ENCODE data around the gene INPP1. TPM values are rescaled to one million over a fixed set of nuclear protein-coding genes. Genes with fewer than 3 reads are reported as not detected.
"Not testable (repeated sequence)": the region's sequence is repeated elsewhere in the genome, so short reads cannot be mapped to it uniquely, and the experiment has no call there.

Gene INPP1
- total and polyA plus RNA-seq, 4 donors, result 18.5 to 43.1 (median 35.7) TPM

DNA sequence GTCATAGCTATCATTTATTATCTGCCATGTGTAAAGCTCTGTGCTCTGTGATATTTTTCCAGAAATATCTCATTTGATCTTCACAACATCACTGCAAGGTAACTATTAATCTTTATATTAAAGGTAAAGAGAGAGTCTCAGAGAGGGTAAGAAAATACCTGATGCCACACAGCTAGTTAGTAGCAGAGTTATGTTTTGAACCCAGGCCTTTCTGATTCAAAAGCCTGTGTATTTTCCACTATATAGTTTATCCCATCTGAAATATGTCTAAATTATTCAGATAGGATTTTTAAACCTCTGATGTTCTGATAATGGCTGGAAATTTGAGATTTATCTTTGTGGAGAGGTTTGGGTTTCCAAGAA lies 10.1 kb downstream of the INPP1 start:
- DNase-seq (no peak), ATAC-seq (ENCODE audit: low FRiP score) (no peak)
- H3K36me3 ChIP-seq (ENCODE audit: control insufficient read depth in 1 of 2, insufficient read depth in 2 of 2, low read length in 1 of 2), result no peaks in the 10 kb centered on the region
- H3K4me3 ChIP-seq (ENCODE audit: low read length in 2 of 2), result no peak overlapping the region
- H3K27me3 ChIP-seq (ENCODE audit: control insufficient read depth in 1 of 2, insufficient read depth in 2 of 2, low read length in 1 of 2), result no peaks in the 10 kb centered on the region
- intact Hi-C loops (cut with DNase I), result no loop called here
- H3K27ac ChIP-seq (ENCODE audit: low read depth in 1 of 2, low read length in 2 of 2), result no peak overlapping the region
- H3K9me3 ChIP-seq (ENCODE audit: control insufficient read depth, low read length), result no peaks in the 10 kb centered on the region
- H3K4me1 ChIP-seq (ENCODE audit: control insufficient read depth in 1 of 2, insufficient read depth in 2 of 2, low read length in 2 of 2), result no peaks in the 10 kb centered on the region

DNA sequence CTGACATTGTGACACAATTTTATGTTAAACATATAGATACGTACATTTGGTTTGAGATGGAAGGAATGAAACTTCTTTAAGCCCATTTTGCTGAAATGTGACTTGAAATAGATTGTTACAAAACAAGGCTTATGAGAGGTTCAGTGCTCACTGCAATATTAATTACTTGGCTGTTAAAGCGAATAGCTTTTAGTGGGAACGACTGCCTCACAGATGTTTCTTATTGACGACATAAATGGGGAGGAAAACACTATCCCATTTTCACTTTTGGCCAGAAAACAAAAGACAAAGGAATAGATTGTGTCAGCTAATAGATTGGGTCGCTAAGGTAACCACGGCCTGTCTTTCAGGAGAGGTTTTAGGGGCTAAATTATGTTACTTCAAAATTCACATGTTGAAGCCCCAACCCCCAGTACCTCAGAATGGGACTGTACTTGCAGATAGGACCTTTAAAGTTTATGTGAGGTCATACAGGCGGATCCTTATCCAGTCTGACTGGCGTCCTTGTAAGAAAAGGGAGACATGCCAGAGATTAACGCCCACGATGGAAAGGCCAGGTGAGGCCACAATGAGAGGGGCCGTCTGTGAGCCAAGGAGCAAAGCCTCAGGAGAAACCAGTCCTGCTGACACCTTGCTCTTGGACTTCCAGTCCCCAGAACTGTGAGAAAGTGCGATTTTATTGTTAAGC lies 10.8 kb downstream of the INPP1 start:
- no peak overlapping the region for H3K27ac ChIP-seq (ENCODE audit: low read depth in 1 of 2, low read length in 2 of 2)
- ATAC-seq (ENCODE audit: low FRiP score), result no peak

DNA sequence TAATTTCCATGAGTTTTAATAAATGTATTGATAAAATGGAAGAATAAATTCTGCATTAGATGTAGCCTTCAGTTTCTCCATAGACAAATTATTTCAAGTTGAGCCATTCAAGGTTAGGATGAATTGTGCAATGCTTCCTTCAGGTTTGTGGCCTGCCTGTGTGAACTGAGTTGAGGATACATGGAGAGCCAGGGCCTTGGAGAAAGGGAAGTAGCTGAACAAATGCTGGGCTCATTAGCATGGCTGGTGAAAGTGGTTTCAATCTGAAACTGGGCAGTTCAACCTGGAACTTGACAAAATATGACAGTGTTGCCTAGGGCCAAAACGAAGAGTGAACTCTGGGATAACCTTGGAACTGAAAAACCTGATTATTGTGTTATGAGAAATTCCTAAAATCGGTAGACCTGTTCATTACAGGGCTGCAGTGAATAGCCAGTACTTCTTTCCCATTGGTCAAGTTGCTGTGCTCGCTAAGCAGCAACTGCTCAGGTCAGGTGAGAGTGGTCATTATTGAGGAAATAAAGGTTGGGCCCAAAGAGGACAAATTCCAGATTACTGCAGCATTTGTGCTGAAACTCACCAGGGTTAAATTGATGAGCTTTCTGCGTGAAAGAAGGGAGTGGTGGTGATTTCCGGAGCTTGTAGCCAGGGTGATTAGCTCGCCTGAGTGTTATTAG lies 12.7 kb downstream of the INPP1 start:
- no peak overlapping the region for H3K27ac ChIP-seq (ENCODE audit: low read depth in 1 of 2, low read length in 2 of 2)
- H3K9me3 ChIP-seq (ENCODE audit: control insufficient read depth, low read length), result no peaks in the 10 kb centered on the region
- no peaks in the 10 kb centered on the region for H3K4me1 ChIP-seq (ENCODE audit: control insufficient read depth in 1 of 2, insufficient read depth in 2 of 2, low read length in 2 of 2)
- no peaks in the 10 kb centered on the region for H3K36me3 ChIP-seq (ENCODE audit: control insufficient read depth in 1 of 2, insufficient read depth in 2 of 2, low read length in 1 of 2)
- WGBS, 2 donors, result 88% methylated on average over 6 of the region's 6 CpGs
- no peak overlapping the region for H3K4me3 ChIP-seq (ENCODE audit: low read length in 2 of 2)
- no peak for DNase-seq
- no peaks in the 10 kb centered on the region for H3K27me3 ChIP-seq (ENCODE audit: control insufficient read depth in 1 of 2, insufficient read depth in 2 of 2, low read length in 1 of 2)
- ATAC-seq (ENCODE audit: low FRiP score), result no peak
- intact Hi-C loops (cut with DNase I), result no loop called here

More for the DNA sequence above, 10.8 kb downstream of the INPP1 start:
- intact Hi-C loops (cut with DNase I), result no loop called here
- H3K4me3 ChIP-seq (ENCODE audit: low read length in 2 of 2), result no peak overlapping the region
- no peaks in the 10 kb centered on the region for H3K4me1 ChIP-seq (ENCODE audit: control insufficient read depth in 1 of 2, insufficient read depth in 2 of 2, low read length in 2 of 2)
- no peaks in the 10 kb centered on the region for H3K9me3 ChIP-seq (ENCODE audit: control insufficient read depth, low read length)
- 78 to 87% methylated on average over 12 of the region's 12 CpGs for WGBS, 2 donors
- no peaks in the 10 kb centered on the region for H3K36me3 ChIP-seq (ENCODE audit: control insufficient read depth in 1 of 2, insufficient read depth in 2 of 2, low read length in 1 of 2)
- DNase-seq, result no peak
- H3K27me3 ChIP-seq (ENCODE audit: control insufficient read depth in 1 of 2, insufficient read depth in 2 of 2, low read length in 1 of 2), result no peaks in the 10 kb centered on the region

- Histone ChIP-seq H3K9me3 (ENCODE audit: control insufficient read depth, low read length) (no peaks in the 10 kb centered on the region), H3K4me3 (ENCODE audit: low read length in 2 of 2) (no peak overlapping the region), H3K27me3 (ENCODE audit: control insufficient read depth in 1 of 2, insufficient read depth in 2 of 2, low read length in 1 of 2) (no peaks in the 10 kb centered on the region), H3K4me1 (ENCODE audit: control insufficient read depth in 1 of 2, insufficient read depth in 2 of 2, low read length in 2 of 2) (no peaks in the 10 kb centered on the region), H3K36me3 (ENCODE audit: control insufficient read depth in 1 of 2, insufficient read depth in 2 of 2, low read length in 1 of 2) (no peaks in the 10 kb centered on the region), H3K27ac (ENCODE audit: low read depth in 1 of 2, low read length in 2 of 2) (no peak overlapping the region)
- DNase-seq, result no peak
- WGBS, 2 donors, result 46 to 72% methylated on average over 2 of the region's 2 CpGs
- ATAC-seq (ENCODE audit: low FRiP score), result no peak
- intact Hi-C loops (cut with DNase I), result no loop called here
Observed at GRCh38 chr2:190357600-190357999, 14.2 kb downstream of the INPP1 start.

GRCh38 chr2:190358655-190359448 lies 15.5 kb downstream of the INPP1 start:
- H3K27ac ChIP-seq (ENCODE audit: low read depth in 1 of 2, low read length in 2 of 2); H3K36me3 ChIP-seq (ENCODE audit: control insufficient read depth in 1 of 2, insufficient read depth in 2 of 2, low read length in 1 of 2); H3K27me3 ChIP-seq (ENCODE audit: control insufficient read depth in 1 of 2, insufficient read depth in 2 of 2, low read length in 1 of 2); ATAC-seq (ENCODE audit: low FRiP score); H3K9me3 ChIP-seq (ENCODE audit: control insufficient read depth, low read length); DNase-seq; intact Hi-C loops (cut with DNase I); H3K4me3 ChIP-seq (ENCODE audit: low read length in 2 of 2); H3K4me1 ChIP-seq (ENCODE audit: control insufficient read depth in 1 of 2, insufficient read depth in 2 of 2, low read length in 2 of 2): not testable (repeated sequence)
- WGBS, 2 donors, result 88 to 90% methylated on average over 8 of the region's 8 CpGs

- Histone ChIP-seq H3K4me1 (ENCODE audit: control insufficient read depth in 1 of 2, insufficient read depth in 2 of 2, low read length in 2 of 2) (no peaks in the 10 kb centered on the region), H3K9me3 (ENCODE audit: control insufficient read depth, low read length) (no peaks in the 10 kb centered on the region), H3K27me3 (ENCODE audit: control insufficient read depth in 1 of 2, insufficient read depth in 2 of 2, low read length in 1 of 2) (no peaks in the 10 kb centered on the region), H3K27ac (ENCODE audit: low read depth in 1 of 2, low read length in 2 of 2) (no peak overlapping the region), H3K36me3 (ENCODE audit: control insufficient read depth in 1 of 2, insufficient read depth in 2 of 2, low read length in 1 of 2) (peaks cover 0 to 1% of the 10 kb centered on the region in 2 donors), H3K4me3 (ENCODE audit: low read length in 2 of 2) (no peak overlapping the region)
- intact Hi-C loops (cut with DNase I), result no loop called here
- ATAC-seq (ENCODE audit: low FRiP score) (no peak), DNase-seq (no peak)
Observed at GRCh38 chr2:190360561-190360960, 17.2 kb downstream of the INPP1 start.

DNA sequence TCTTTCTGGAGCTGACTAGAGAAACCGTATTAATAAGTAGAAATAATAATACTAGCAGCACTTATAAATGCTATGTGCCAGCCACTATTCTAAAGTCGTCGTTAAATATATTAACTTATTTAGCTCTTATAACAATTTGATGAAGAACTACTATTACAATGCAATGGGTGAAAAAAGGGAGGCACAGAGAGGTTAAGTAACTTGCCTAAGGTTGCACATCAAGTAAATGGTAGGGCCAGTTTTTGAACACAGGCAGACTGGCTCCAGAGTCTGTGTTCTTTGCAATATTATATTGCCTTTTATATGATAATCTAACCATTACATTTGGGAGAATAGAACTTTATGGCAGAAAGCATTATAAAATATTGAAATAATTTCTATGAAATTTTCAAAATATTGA lies 17.6 kb downstream of the INPP1 start:
- no peak for DNase-seq
- Histone ChIP-seq H3K4me3 (ENCODE audit: low read length in 2 of 2) (no peak overlapping the region), H3K4me1 (ENCODE audit: control insufficient read depth in 1 of 2, insufficient read depth in 2 of 2, low read length in 2 of 2) (no peaks in the 10 kb centered on the region), H3K9me3 (ENCODE audit: control insufficient read depth, low read length) (no peaks in the 10 kb centered on the region), H3K27ac (ENCODE audit: low read depth in 1 of 2, low read length in 2 of 2) (no peak overlapping the region), H3K27me3 (ENCODE audit: control insufficient read depth in 1 of 2, insufficient read depth in 2 of 2, low read length in 1 of 2) (no peaks in the 10 kb centered on the region), H3K36me3 (ENCODE audit: control insufficient read depth in 1 of 2, insufficient read depth in 2 of 2, low read length in 1 of 2) (peaks cover 0 to 1% of the 10 kb centered on the region in 2 donors)
- 92 to 94% methylated on average over 3 of the region's 3 CpGs for WGBS, 2 donors
- no peak for ATAC-seq (ENCODE audit: low FRiP score)
- intact Hi-C loops (cut with DNase I), result no loop called here

- no peaks in the 10 kb centered on the region for H3K4me1 ChIP-seq (ENCODE audit: control insufficient read depth in 1 of 2, insufficient read depth in 2 of 2, low read length in 2 of 2)
Observed at GRCh38 chr2:190361572-190361971, 18.2 kb downstream of the INPP1 start.

More at GRCh38 chr2:190361572-190361971, 18.2 kb downstream of the INPP1 start:
- no peaks in the 10 kb centered on the region for H3K9me3 ChIP-seq (ENCODE audit: control insufficient read depth, low read length)
- DNase-seq (no peak), ATAC-seq (ENCODE audit: low FRiP score) (no peak)
- peaks cover 0 to 5% of the 10 kb centered on the region in 2 donors for H3K36me3 ChIP-seq (ENCODE audit: control insufficient read depth in 1 of 2, insufficient read depth in 2 of 2, low read length in 1 of 2)
- WGBS, 2 donors, result 45 to 69% methylated on average over 2 of the region's 2 CpGs
- intact Hi-C loops (cut with DNase I), result no loop called here
- no peak overlapping the region for H3K4me3 ChIP-seq (ENCODE audit: low read length in 2 of 2)
- no peaks in the 10 kb centered on the region for H3K27me3 ChIP-seq (ENCODE audit: control insufficient read depth in 1 of 2, insufficient read depth in 2 of 2, low read length in 1 of 2)
- H3K27ac ChIP-seq (ENCODE audit: low read depth in 1 of 2, low read length in 2 of 2), result no peak overlapping the region

Measured in aorta (tissue), 5 donors.